Small intestine (tissue), 7 donors: ENCODE measurements around the gene CLEC16A. TPM values are rescaled to one million over a fixed set of nuclear protein-coding genes. Genes with fewer than 3 reads are reported as not detected.

Experiments
- DNase-seq, 2 donors: peaks; one replicate each; pipeline versions ENCODE4 v3.0.0 to v3.0.0-alpha.2; 2013
- FAIRE-seq: peaks from 2 replicates; lab custom pipeline; 2012; peaks lifted over from hg19 to GRCh38; lab: Jason Lieb, UNC
- H3K27ac ChIP-seq, 3 donors: one replicate each; pipeline ENCODE4 v1.5.1; 2013; ENCODE audit warnings: low read length in 2 of 3, mild to moderate bottlenecking in 2 of 3, control low read depth in 1 of 3, inconsistent platforms in 1 of 3, low read depth in 1 of 3, moderate library complexity in 1 of 3
- H3K27me3 ChIP-seq, 3 donors: one replicate each; pipeline ENCODE4 v1.6.1; 2013; ENCODE audit warnings: low read length in 3 of 3, inconsistent platforms in 1 of 3; ENCODE audit not compliant: control insufficient read depth in 3 of 3, insufficient read depth in 3 of 3
- H3K36me3 ChIP-seq, 3 donors: one replicate each; pipeline ENCODE4 v1.6.1; 2013; ENCODE audit warnings: low read length in 3 of 3, inconsistent platforms in 1 of 3, low read depth in 1 of 3, mild to moderate bottlenecking in 1 of 3, moderate library complexity in 1 of 3; ENCODE audit not compliant: control insufficient read depth in 3 of 3, insufficient read depth in 2 of 3
- H3K4me1 ChIP-seq, 3 donors: one replicate each; pipeline ENCODE4 v1.6.1; 2013; ENCODE audit warnings: low read length in 2 of 3, inconsistent platforms in 1 of 3, low read depth in 1 of 3, mild to moderate bottlenecking in 1 of 3, moderate library complexity in 1 of 3; ENCODE audit not compliant: control insufficient read depth in 3 of 3, insufficient read depth in 2 of 3
- H3K4me3 ChIP-seq, 3 donors: one replicate each; pipeline ENCODE4 v1.5.1; 2013; ENCODE audit warnings: low read length in 3 of 3, control low read depth in 1 of 3, inconsistent platforms in 1 of 3, low read depth in 1 of 3, mild to moderate bottlenecking in 1 of 3, moderate library complexity in 1 of 3
- H3K9me3 ChIP-seq, 2 donors: one replicate each; pipeline ENCODE4 v1.6.1; 2013; ENCODE audit warnings: low read depth in 1 of 2, low read length in 1 of 2; ENCODE audit not compliant: control insufficient read depth in 2 of 2, insufficient read depth in 1 of 2
- WGBS, 3 donors: extraction: QIAGEN DNeasy Blood & Tissue Kit; methylation state at CpG; one replicate each; pipeline ENCODE4 v1.1.7; 2013; 5-methylcytosine and 5-hydroxymethylcytosine counted together
- polyA plus RNA-seq, 4 donors: library from polyadenylated mRNA; stranded (reverse) in 3 of 4; unstranded in 1 of 4; fragments of 200-250 nt in 3 of 4; fragments of 120-200 nt in 1 of 4; gene quantifications; one replicate each; pipeline versions ENCODE4 v1.2.1 to v1.2.3, GENCODE V29; 2013
- donor health status: healthy with polysubstance abuse.
- donor health status: control.
- donor health status: control.
- donor health status: Bipolar disorder and iron deficiency.
- donor health status: healthy.

Gene CLEC16A
- polyA plus RNA-seq, 4 donors, result 12.2 to 23.5 (median 14.1) TPM

GRCh38 chr16:11015607-11016006 is 71.2 kb downstream of the CLEC16A start:
- Histone ChIP-seq H3K27ac (peak overlapping the region in 2 of 3 donors; percentile 3 to 82), H3K27me3 (no peaks in the 10 kb centered on the region), H3K4me3 (no peak overlapping the region), H3K4me1 (peaks cover 0 to 3% (median 3%) of the 10 kb centered on the region in 3 donors), H3K9me3 (no peaks in the 10 kb centered on the region), H3K36me3 (peaks cover 0 to 19% (median 2%) of the 10 kb centered on the region in 3 donors)
- FAIRE-seq (no peak), DNase-seq (no peak)
- 89 to 93% (median 91%) methylated on average over 5 of the region's 5 CpGs for WGBS, 3 donors

GRCh38 chr16:11016524-11016988 is 72.2 kb downstream of the CLEC16A start:
- no peak for FAIRE-seq

GRCh38 chr16:11016993-11017392 is 72.6 kb downstream of the CLEC16A start:
- no peaks in the 10 kb centered on the region for H3K27me3 ChIP-seq
- peaks cover under 1 to 25% (median 2%) of the 10 kb centered on the region in 3 donors for H3K36me3 ChIP-seq
- H3K9me3 ChIP-seq, result no peaks in the 10 kb centered on the region
- H3K4me3 ChIP-seq, result no peak overlapping the region
- no peak for FAIRE-seq
- peak overlapping the region in 2 of 3 donors; percentile 28 to 77 for H3K27ac ChIP-seq
- WGBS, 3 donors, result 9 to 43% (median 40%) methylated on average over 9 of the region's 9 CpGs
- peaks cover 0 to 3% (median 3%) of the 10 kb centered on the region in 3 donors for H3K4me1 ChIP-seq
- peak; percentile 24 to 99 for DNase-seq

More at GRCh38 chr16:11016524-11016988, 72.2 kb downstream of the CLEC16A start:
- WGBS, 3 donors, result 23 to 64% (median 53%) methylated on average over 3 of the region's 3 CpGs
- peaks cover 0 to 3% (median 3%) of the 10 kb centered on the region in 3 donors for H3K4me1 ChIP-seq
- no peak overlapping the region for H3K4me3 ChIP-seq
- peak overlapping the region in 2 of 3 donors; percentile 22 to 77 for H3K27ac ChIP-seq
- peak in 1 of 2 donors; percentile 21 for DNase-seq
- no peaks in the 10 kb centered on the region for H3K27me3 ChIP-seq
- H3K9me3 ChIP-seq, result no peaks in the 10 kb centered on the region
- peaks cover 0 to 25% (median 2%) of the 10 kb centered on the region in 3 donors for H3K36me3 ChIP-seq

GRCh38 chr16:11017499-11017898 is 73.1 kb downstream of the CLEC16A start:
- Histone ChIP-seq H3K36me3 (peaks cover 2 to 27% (median 2%) of the 10 kb centered on the region in 3 donors), H3K27ac (peak overlapping the region in 1 of 3 donors; percentile 76), H3K9me3 (no peaks in the 10 kb centered on the region), H3K27me3 (no peaks in the 10 kb centered on the region), H3K4me1 (peaks cover 0 to 3% (median 3%) of the 10 kb centered on the region in 3 donors), H3K4me3 (no peak overlapping the region)
- WGBS, 3 donors, result 91 to 96% (median 93%) methylated on average over 2 of the region's 2 CpGs
- FAIRE-seq, result no peak
- DNase-seq, result no peak

- H3K4me3 ChIP-seq, result no peak overlapping the region
- no peaks in the 10 kb centered on the region for H3K27me3 ChIP-seq
- H3K36me3 ChIP-seq, result peaks cover 7 to 23% (median 7%) of the 10 kb centered on the region in 3 donors
- H3K9me3 ChIP-seq, result no peaks in the 10 kb centered on the region
- DNase-seq (no peak), FAIRE-seq (no peak)
- H3K27ac ChIP-seq, result no peak overlapping the region
- peaks cover 0 to 11% (median 3%) of the 10 kb centered on the region in 3 donors for H3K4me1 ChIP-seq
- WGBS, 3 donors, result 91 to 100% (median 96%) methylated on average over 4 of the region's 4 CpGs
Measured at GRCh38 chr16:11020388-11020787, 76.0 kb downstream of the CLEC16A start.

- FAIRE-seq (no peak), DNase-seq (no peak)
- Histone ChIP-seq H3K27me3 (no peaks in the 10 kb centered on the region), H3K27ac (no peak overlapping the region), H3K9me3 (no peaks in the 10 kb centered on the region), H3K36me3 (peaks cover 7 to 23% (median 7%) of the 10 kb centered on the region in 3 donors), H3K4me3 (no peak overlapping the region), H3K4me1 (peaks cover 0 to 8% (median 3%) of the 10 kb centered on the region in 3 donors)
- WGBS, 3 donors, result 81 to 91% (median 91%) methylated on average over 7 of the region's 7 CpGs
Measured at GRCh38 chr16:11020792-11021551, 76.6 kb downstream of the CLEC16A start.

GRCh38 chr16:11022002-11022401 is 77.6 kb downstream of the CLEC16A start:
- Histone ChIP-seq H3K27me3 (no peaks in the 10 kb centered on the region), H3K36me3 (peaks cover 7 to 26% (median 9%) of the 10 kb centered on the region in 3 donors), H3K27ac (no peak overlapping the region), H3K4me3 (no peak overlapping the region), H3K9me3 (peaks cover 0 to 3% of the 10 kb centered on the region in 2 donors), H3K4me1 (peaks cover 0 to 8% (median 3%) of the 10 kb centered on the region in 3 donors)
- no peak for FAIRE-seq
- no peak for DNase-seq
- WGBS, 3 donors, result 96 to 98% (median 96%) methylated on average over 3 of the region's 3 CpGs

- H3K4me1 ChIP-seq, result peaks cover 0 to 8% (median 0%) of the 10 kb centered on the region in 3 donors
- no peak for FAIRE-seq
- no peak overlapping the region for H3K4me3 ChIP-seq
- 91 to 96% (median 91%) methylated on average over 3 of the region's 3 CpGs for WGBS, 3 donors
- no peaks in the 10 kb centered on the region for H3K27me3 ChIP-seq
- H3K27ac ChIP-seq, result no peak overlapping the region
- DNase-seq, result no peak
- peaks cover 7 to 33% (median 9%) of the 10 kb centered on the region in 3 donors for H3K36me3 ChIP-seq
- peaks cover 0 to 12% of the 10 kb centered on the region in 2 donors for H3K9me3 ChIP-seq
Measured at GRCh38 chr16:11023262-11024039, 79.1 kb downstream of the CLEC16A start.
